ENCODE data around the gene RD3L. TPM values are rescaled to one million over a fixed set of nuclear protein-coding genes. Genes with fewer than 3 reads are reported as not detected.

Gene RD3L
- total and polyA plus RNA-seq, 10 of the 15 experiments (the other 5 are each of a cell fraction or from before 2014, with no cell fraction given), result not detected

DNA sequence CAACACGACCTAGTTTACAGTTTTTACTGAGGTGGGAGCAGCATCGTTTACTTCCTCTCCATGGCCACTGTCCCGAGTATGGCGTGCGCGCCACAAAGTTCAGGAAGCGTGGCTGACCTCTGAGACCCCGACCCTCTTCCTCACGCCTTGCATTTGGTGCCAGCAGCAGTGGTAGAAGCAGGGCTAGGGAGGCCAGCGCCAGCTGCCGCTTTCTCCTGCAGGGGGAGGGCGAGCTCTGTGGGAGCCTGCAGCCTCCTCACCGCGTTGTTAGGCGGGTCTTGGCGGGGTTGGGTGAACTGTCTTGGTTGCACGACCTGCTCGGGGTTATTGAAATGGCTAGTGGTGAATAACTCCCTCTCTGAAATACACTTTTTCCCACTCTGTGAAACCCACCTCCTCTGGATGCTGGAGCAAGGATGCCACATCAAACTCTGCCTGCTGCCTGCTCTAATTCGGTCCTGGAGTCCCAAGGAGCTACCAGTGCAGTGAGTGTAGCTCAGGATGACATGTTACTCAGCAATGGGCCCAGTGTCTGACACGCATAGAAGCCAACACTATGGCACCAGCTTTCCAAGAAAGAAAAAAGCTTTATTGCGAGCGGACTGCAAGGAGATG lies 36.4 kb downstream of the RD3L start (continued):
- TF ChIP-seq, protein P1, sequence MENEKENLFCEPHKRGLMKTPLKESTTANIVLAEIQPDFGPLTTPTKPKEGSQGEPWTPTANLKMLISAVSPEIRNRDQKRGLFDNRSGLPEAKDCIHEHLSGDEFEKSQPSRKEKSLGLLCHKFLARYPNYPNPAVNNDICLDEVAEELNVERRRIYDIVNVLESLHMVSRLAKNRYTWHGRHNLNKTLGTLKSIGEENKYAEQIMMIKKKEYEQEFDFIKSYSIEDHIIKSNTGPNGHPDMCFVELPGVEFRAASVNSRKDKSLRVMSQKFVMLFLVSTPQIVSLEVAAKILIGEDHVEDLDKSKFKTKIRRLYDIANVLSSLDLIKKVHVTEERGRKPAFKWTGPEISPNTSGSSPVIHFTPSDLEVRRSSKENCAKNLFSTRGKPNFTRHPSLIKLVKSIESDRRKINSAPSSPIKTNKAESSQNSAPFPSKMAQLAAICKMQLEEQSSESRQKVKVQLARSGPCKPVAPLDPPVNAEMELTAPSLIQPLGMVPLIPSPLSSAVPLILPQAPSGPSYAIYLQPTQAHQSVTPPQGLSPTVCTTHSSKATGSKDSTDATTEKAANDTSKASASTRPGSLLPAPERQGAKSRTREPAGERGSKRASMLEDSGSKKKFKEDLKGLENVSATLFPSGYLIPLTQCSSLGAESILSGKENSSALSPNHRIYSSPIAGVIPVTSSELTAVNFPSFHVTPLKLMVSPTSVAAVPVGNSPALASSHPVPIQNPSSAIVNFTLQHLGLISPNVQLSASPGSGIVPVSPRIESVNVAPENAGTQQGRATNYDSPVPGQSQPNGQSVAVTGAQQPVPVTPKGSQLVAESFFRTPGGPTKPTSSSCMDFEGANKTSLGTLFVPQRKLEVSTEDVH (IDR thresholded peaks at IDR 0.05; ENCODE audit: low read depth, partially characterized antibody), result no peak
- TF ChIP-seq SREBF1 (IDR thresholded peaks at IDR 0.05; ENCODE audit: low read length) (no peak), SRF (IDR thresholded peaks at IDR 0.05; ENCODE audit: low read depth in 2 of 2, low read length in 2 of 2) (no peak), MEF2B (IDR thresholded peaks at IDR 0.05; ENCODE audit: partially characterized antibody, poor library complexity, severe bottlenecking) (no peak), SIN3A (IDR thresholded peaks at IDR 0.05; ENCODE audit: low read depth, low read length) (no peak)

DNA sequence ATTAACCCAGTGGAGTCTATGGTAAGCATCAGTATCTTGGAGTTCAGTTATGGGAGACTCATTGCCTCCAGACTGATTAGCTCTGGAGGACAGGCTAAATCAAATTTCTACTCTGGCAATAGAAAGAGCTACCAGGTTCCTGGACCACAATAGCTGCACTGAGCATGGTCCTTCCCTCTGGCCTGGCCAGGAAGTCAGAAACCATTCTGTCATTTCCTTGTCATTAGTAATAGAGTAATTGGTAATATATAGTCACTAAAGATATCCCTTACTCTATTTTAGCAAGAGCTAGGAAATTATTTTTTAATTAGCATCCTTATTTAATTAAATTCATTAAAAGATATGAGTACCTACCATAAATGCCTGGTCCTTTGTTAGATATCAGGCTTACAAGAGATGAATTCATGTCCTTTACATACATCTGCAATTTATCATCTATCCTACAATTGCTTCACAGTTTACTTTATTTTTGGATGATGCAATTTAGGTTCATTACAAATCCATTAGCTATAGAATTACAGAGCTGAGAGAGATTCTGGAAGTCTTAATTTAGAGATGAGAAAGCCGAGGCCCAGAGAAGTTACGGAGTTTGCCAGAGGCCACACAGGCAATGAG lies 37.7 kb downstream of the RD3L start:
- Histone ChIP-seq H3K4me3 (no peak overlapping the region), H3K79me2 (ENCODE audit: control insufficient read depth, insufficient read depth, low read length) (no peaks in the 10 kb centered on the region), H3K4me1 (ENCODE audit: control insufficient read depth, insufficient read depth, low read length) (no peaks in the 10 kb centered on the region), H3K9ac (ENCODE audit: control insufficient read depth, insufficient read depth, low read length) (no peak overlapping the region), H2AFZ (ENCODE audit: control insufficient read depth, low read depth, low read length) (no peak overlapping the region), H3K36me3 (ENCODE audit: control insufficient read depth in 2 of 2, insufficient read depth in 2 of 2, low read length in 1 of 2) (no peaks in the 10 kb centered on the region), H3K9me3 (replicated peaks; ENCODE audit: control insufficient read depth, insufficient read depth, low read length) (no peaks in the 10 kb centered on the region), H3K27ac (ENCODE audit: control insufficient read depth, insufficient read depth) (no peak overlapping the region), H3K27me3 (replicated peaks in 1 of 2; ENCODE audit: control insufficient read depth in 2 of 2, insufficient read depth in 2 of 2, low read length in 1 of 2) (no peaks in the 10 kb centered on the region), H4K20me1 (ENCODE audit: control insufficient read depth, insufficient read depth) (no peaks in the 10 kb centered on the region), H3K4me2 (ENCODE audit: control insufficient read depth, insufficient read depth) (no peak overlapping the region)
- ChIA-PET POLR2A (interaction anchor here (0.6 kb wide), 2 partner anchors 11 to 21 kb away, joined by 3 read pairs; no protein-coding TSS in a partner anchor), CTCF (interaction anchor here (0.9 to 5.1 kb wide), 3 partner anchors 12 to 97 kb away, joined by 3 to 38 read pairs (median 5); no protein-coding TSS in a partner anchor), RAD21 (ENCODE audit: unreplicated experiment) (interaction anchor here (0.7 kb wide), 1 partner anchor 96 kb away, joined by 4 read pairs; no protein-coding TSS in a partner anchor), SMC1A (ENCODE audit: uncharacterized antibody, unreplicated experiment) (interaction anchor here (0.9 to 1.6 kb wide), 2 partner anchors 96 to 98 kb away, joined by 4 read pairs; no protein-coding TSS in a partner anchor)
- BruUV-seq (replicated peaks), result no TSS peak
- FAIRE-seq, result no peak
- in situ Hi-C loops (cut with MboI) (no loop called here), intact Hi-C loops (cut with micrococcal nuclease; ENCODE audit: unreplicated experiment) (no loop called here)
- no peak for TF ChIP-seq ZZZ3 (IDR thresholded peaks at IDR 0.05; ENCODE audit: control insufficient read depth, insufficient read length, low read depth)
- TF ChIP-seq, protein P2, sequence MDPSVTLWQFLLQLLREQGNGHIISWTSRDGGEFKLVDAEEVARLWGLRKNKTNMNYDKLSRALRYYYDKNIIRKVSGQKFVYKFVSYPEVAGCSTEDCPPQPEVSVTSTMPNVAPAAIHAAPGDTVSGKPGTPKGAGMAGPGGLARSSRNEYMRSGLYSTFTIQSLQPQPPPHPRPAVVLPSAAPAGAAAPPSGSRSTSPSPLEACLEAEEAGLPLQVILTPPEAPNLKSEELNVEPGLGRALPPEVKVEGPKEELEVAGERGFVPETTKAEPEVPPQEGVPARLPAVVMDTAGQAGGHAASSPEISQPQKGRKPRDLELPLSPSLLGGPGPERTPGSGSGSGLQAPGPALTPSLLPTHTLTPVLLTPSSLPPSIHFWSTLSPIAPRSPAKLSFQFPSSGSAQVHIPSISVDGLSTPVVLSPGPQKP (IDR thresholded peaks at IDR 0.05; ENCODE audit: low read depth, low read length), result no peak
- no peak for TF ChIP-seq MEF2A (IDR thresholded peaks at IDR 0.05; ENCODE audit: insufficient read depth, low read depth, low read length)
- TF ChIP-seq RFX5 (IDR thresholded peaks at IDR 0.05; ENCODE audit: low read depth, low read length), result no peak
- TF ChIP-seq IKZF2 (IDR thresholded peaks at IDR 0.05), result no peak
- TF ChIP-seq TARDBP (IDR thresholded peaks at IDR 0.05; ENCODE audit: borderline replicate concordance), result no peak
- TF ChIP-seq HDGF (IDR thresholded peaks at IDR 0.05), result no peak
- TF ChIP-seq BCL11A (IDR thresholded peaks at IDR 0.05; ENCODE audit: low read depth, low read length), result no peak
- no peak for TF ChIP-seq ZNF384 (IDR thresholded peaks at IDR 0.05; ENCODE audit: borderline replicate concordance, low read depth, low read length)
- no peak for TF ChIP-seq MTA2 (IDR thresholded peaks at IDR 0.05; ENCODE audit: low read depth)
- no peak for TF ChIP-seq BACH1 (IDR thresholded peaks at IDR 0.05; ENCODE audit: borderline replicate concordance)
- TF ChIP-seq EGR1 (IDR thresholded peaks at IDR 0.05; ENCODE audit: borderline replicate concordance in 1 of 2, low read depth in 2 of 2, low read length in 2 of 2), result no peak
- no peak for ATAC-seq
- 95% methylated on average over 2 of the region's 2 CpGs for WGBS (ENCODE audit: insufficient coverage, insufficient replicate concordance, low lambda C conversion rate, missing lambda C conversion rate)
- DNase-seq (ENCODE audit: low read depth, low spot score), result no peak
